ENCODE data around the gene NPFFR1. TPM values are rescaled to one million over a fixed set of nuclear protein-coding genes. Genes with fewer than 3 reads are reported as not detected.
A peak's percentile ranks its signal among the peaks of the same experiment; 100 is the strongest.

The NPFFR1 gene, protein sequence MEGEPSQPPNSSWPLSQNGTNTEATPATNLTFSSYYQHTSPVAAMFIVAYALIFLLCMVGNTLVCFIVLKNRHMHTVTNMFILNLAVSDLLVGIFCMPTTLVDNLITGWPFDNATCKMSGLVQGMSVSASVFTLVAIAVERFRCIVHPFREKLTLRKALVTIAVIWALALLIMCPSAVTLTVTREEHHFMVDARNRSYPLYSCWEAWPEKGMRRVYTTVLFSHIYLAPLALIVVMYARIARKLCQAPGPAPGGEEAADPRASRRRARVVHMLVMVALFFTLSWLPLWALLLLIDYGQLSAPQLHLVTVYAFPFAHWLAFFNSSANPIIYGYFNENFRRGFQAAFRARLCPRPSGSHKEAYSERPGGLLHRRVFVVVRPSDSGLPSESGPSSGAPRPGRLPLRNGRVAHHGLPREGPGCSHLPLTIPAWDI
- total RNA-seq: under 1 TPM in 1 of 4 donors, not detected in 3; 0.03 TPM

DNA sequence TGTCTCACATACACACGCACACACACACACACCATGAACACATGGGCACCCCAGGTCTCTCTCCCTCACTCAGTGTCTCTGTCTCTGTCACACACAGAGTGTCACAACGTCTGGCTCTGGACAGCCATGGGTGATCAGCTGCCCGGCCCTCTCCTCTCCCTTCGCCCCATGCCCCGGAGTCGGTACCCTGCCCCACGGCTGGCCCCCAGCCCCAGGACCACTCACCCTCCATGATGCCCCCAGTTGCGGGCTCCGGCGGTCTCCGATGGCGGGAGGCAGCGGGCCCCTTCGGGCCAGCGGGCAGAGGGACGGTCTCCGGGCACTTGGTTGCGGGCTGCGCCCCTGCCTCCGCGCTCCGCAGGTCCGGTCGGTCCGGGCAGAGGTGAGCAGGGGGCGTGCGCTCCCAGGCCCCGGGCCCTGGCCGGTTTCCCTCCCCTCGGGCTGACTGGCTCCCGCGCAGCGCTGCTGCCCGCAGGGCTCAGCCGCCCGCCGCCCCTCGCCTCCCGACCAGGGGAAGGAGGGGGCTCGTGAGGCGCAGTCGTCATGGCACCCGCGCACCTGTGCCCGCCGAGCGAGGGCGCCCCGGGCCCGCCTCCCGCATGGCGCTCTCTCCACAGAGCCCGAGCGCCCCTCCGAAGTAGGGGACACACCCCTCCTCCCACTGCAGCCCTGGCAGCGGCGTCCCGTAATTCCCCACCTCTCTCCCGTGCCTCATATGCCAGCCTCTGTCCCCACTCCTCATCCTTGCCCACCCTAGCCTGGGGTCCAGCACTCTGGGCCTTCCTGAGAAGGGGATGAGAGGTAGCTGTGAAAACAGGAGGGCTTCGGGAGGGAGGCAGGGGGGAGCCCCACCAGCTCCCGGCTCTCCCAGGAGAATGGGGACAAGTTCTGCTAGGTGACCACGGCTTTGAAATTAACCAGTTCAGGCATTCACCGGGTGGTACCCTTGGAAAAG lies at the start of gene NPFFR1:
NPFFR1 (minus strand) TSS at position 560 of the 955 bp plus-strand sequence; CDS start at position 232, 328 bp downstream.
- H3K4me3 ChIP-seq: peak within 1 kb of the TSS; percentile 37 to 43 (median 39)

DNA sequence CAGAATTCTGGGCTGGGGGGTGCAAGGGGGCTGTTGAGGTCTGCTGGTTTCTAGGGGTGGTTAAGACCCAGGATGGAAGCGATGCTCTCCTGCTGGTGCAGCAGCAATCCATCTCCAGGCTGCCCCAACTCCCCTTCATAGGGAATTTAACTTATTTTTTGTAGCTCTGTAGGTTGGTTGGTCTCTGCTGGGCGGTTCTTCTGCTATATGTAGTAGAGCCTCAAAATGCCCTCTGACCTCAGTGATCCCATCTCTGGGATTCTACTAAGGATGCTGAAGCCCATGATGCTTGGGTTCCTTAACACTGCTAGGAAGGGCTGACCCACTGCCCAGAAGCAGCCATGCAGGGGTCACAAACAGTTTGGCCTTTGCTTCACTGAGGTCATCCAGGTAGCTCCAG lies 49.5 kb upstream of the NPFFR1 start:
- H3K4me1 ChIP-seq: peaks cover 61% of the 10 kb centered on the region in 2 donors
- in situ Hi-C loops (cut with MboI; ENCODE audit: low sequenced_read_pairs in 4 of 4): no loop called here
- ATAC-seq: no peak

More for the DNA sequence above, at the start of gene NPFFR1:
- TF ChIP-seq POLR2A (IDR thresholded peaks at IDR 0.05): no peak
- TF ChIP-seq, protein P1, sequence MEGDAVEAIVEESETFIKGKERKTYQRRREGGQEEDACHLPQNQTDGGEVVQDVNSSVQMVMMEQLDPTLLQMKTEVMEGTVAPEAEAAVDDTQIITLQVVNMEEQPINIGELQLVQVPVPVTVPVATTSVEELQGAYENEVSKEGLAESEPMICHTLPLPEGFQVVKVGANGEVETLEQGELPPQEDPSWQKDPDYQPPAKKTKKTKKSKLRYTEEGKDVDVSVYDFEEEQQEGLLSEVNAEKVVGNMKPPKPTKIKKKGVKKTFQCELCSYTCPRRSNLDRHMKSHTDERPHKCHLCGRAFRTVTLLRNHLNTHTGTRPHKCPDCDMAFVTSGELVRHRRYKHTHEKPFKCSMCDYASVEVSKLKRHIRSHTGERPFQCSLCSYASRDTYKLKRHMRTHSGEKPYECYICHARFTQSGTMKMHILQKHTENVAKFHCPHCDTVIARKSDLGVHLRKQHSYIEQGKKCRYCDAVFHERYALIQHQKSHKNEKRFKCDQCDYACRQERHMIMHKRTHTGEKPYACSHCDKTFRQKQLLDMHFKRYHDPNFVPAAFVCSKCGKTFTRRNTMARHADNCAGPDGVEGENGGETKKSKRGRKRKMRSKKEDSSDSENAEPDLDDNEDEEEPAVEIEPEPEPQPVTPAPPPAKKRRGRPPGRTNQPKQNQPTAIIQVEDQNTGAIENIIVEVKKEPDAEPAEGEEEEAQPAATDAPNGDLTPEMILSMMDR (IDR thresholded peaks at IDR 0.05 in 4 of 5, conservative IDR thresholded peaks at IDR 0.05 in 1 of 5): peak in 2 of 5 experiments; percentile 11 to 37
- ATAC-seq (no peak), DNase-seq (no peak)
- Histone ChIP-seq H3K27ac (no peak within 1 kb of the TSS), H3K9me3 (no peaks in the 10 kb centered on the region), H3K4me1 (peaks cover 3 to 4% of the 10 kb centered on the region in 2 donors), H3K27me3 (peaks cover 27 to 33% (median 27%) of the 10 kb centered on the region in 3 donors), H3K36me3 (no peaks in the 10 kb centered on the region)
- intact Hi-C loops (cut with DNase I; ENCODE audit: low total_unique reads) (loop anchor here (5.0 kb wide), 1 partner anchor 79 kb away; no protein-coding TSS in a partner anchor), in situ Hi-C loops (cut with MboI; ENCODE audit: low sequenced_read_pairs in 4 of 4) (no loop called here)

DNA sequence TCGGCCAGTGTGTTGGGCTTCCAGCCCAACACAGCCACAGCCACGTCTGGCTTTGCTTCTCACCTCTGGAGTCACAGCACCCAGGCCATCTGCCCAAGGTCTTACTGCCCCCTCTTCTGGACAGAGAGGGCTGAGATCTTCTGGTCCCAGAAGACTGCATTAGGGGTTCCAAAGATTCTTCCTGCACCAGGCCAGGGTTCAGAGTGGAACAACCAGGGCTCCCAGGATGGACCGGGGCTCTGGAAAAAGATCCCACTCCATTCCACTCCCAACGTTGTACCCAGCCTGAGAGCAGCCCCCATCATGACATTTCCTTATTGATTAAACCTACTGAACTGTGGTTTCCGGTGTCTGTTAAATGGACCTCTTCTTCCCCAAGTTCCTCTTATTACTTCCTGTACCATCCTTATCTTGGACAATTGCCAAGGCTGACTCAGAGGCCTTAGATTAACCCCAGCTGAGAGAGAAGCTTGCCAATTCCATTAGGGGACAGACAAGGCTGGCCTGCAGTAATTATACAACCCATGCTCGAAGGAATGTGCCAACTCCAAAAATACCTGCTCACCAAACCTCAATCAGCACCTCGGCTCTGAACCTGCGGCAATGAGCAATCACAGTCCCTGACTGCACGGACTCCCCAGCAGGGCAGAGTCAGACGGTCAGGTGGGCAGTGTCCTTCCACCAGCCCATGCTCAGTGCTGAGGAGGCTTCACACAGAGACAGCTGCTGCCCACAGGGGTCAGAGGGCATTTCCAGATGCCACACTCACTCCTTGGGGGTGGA lies 47.9 kb upstream of the NPFFR1 start:
- peaks cover 61 to 66% of the 10 kb centered on the region in 2 donors for H3K4me1 ChIP-seq
- ATAC-seq (peak; percentile 78 to 82), DNase-seq (peak; percentile 59 to 74)
- no peak overlapping the region for H3K4me3 ChIP-seq
- in situ Hi-C loops (cut with MboI; ENCODE audit: low sequenced_read_pairs in 4 of 4): no loop called here
- H3K9me3 ChIP-seq: no peaks in the 10 kb centered on the region
- TF ChIP-seq, protein P1 (IDR thresholded peaks at IDR 0.05 in 4 of 5, conservative IDR thresholded peaks at IDR 0.05 in 1 of 5): peak in 3 of 5 experiments; percentile 40 to 57 (median 49)
- no peak for TF ChIP-seq POLR2A (IDR thresholded peaks at IDR 0.05)
- no peaks in the 10 kb centered on the region for H3K27me3 ChIP-seq
- intact Hi-C loops (cut with DNase I; ENCODE audit: low total_unique reads): no loop called here
- H3K36me3 ChIP-seq: no peaks in the 10 kb centered on the region
- H3K27ac ChIP-seq: peak overlapping the region; percentile 77 to 83 (median 80)

More for the DNA sequence above, 49.5 kb upstream of the NPFFR1 start:
- Histone ChIP-seq H3K36me3 (no peaks in the 10 kb centered on the region), H3K4me3 (no peak overlapping the region), H3K27me3 (no peaks in the 10 kb centered on the region), H3K9me3 (no peaks in the 10 kb centered on the region), H3K27ac (peak overlapping the region in 3 of 4 donors; percentile 77 to 83 (median 78))
- DNase-seq: no peak
- intact Hi-C loops (cut with DNase I; ENCODE audit: low total_unique reads): no loop called here
- TF ChIP-seq, protein P1 (IDR thresholded peaks at IDR 0.05 in 4 of 5, conservative IDR thresholded peaks at IDR 0.05 in 1 of 5): no peak
- no peak for TF ChIP-seq POLR2A (IDR thresholded peaks at IDR 0.05)

- no peak for DNase-seq
- no peaks in the 10 kb centered on the region for H3K27me3 ChIP-seq
- intact Hi-C loops (cut with DNase I; ENCODE audit: low total_unique reads) (no loop called here), in situ Hi-C loops (cut with MboI; ENCODE audit: low sequenced_read_pairs in 4 of 4) (no loop called here)
- no peak for ATAC-seq
- TF ChIP-seq, protein P1 (IDR thresholded peaks at IDR 0.05 in 4 of 5, conservative IDR thresholded peaks at IDR 0.05 in 1 of 5): no peak
- no peak for TF ChIP-seq POLR2A (IDR thresholded peaks at IDR 0.05)
- no peaks in the 10 kb centered on the region for H3K9me3 ChIP-seq
- H3K36me3 ChIP-seq: no peaks in the 10 kb centered on the region
- H3K27ac ChIP-seq: peak overlapping the region; percentile 77 to 83 (median 80)
- H3K4me3 ChIP-seq: no peak overlapping the region
- peaks cover 55 to 65% of the 10 kb centered on the region in 2 donors for H3K4me1 ChIP-seq
These were observed 47.3 kb upstream of the NPFFR1 start for GRCh38 chr10:70331160-70331485.
